Endometrial microvascular endothelial cells (primary cell): ENCODE results near the gene RPS6KL1. TPM values are rescaled to one million over a fixed set of nuclear protein-coding genes. Genes with fewer than 3 reads are reported as not detected.

ENCODE experiments used
- in situ Hi-C: cut with HindIII; loops from 2 replicates; pipeline ENCODE4 v1.10.0; 2017; ENCODE audit warnings: low sequenced_read_pairs, low pct_unique_long_range_greater_than_20kb; ENCODE audit errors: inconsistent ontology term
- total RNA-seq: library from RNA; depleted of rRNA; stranded (reverse); fragments of >200 nt; gene quantifications from one replicate; pipeline ENCODE4 v1.2.3, GENCODE V29; 2015; ENCODE audit errors: inconsistent ontology term

Gene RPS6KL1
- total RNA-seq, 1 donor from 2014 or later = 25.0 TPM

DNA sequence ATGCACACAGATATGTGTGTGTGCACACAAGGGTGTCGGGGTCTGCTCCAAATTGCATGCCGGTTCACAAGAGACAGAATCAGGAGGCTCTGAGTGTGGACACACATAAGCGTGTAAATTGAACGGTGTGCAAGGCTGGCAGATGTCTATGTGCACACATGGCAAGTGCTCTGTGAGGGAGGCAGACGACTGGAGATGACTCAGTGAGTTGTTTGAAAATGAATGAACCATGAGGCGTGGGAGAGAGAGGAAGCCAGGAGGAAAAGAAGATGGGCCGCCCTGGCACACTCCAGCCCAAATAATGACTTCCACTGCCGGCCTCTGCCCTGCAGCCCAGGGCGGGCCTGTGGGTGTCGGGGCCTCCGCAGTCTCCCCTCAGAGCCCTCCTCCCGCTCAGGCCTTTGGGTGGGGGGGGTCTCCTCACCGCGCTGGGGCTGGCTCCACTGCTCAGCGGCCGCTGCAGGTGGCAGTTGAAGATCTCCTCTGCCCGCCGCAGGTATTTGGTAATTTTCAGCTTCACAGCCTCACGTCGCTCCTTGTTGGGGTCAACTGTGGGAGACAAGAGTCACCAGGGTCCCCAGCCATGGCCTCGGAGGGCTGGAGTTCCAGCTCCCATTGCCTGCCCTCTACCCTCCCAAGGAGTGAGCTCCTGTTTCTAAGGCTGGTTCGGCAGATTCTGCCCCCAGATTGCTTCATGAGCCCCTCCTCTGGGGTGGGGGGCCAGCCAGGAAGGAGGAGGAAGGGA is 3.5 kb downstream of the RPS6KL1 start:
- in situ Hi-C loops = no loop called here

DNA sequence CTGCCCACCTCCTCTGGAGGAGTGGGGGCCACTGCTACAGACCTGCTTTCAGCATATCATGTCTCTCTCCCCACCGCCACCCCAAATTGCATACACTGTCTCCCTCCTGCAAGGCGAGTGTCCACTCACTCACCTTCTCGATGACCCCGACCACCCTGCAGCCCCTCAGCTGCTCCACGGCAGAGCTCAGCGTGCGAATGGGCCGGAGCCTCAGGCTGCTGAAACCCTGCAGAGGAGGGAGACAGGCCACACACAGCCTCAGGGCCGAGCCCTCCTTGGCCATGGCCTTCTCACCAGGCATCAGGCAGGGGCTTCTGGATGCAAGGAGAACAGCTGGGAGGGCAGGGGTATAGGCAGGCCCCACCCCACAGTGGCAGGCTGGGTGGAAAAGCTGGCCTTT is 4.7 kb downstream of the RPS6KL1 start:
- in situ Hi-C loops = no loop called here

DNA sequence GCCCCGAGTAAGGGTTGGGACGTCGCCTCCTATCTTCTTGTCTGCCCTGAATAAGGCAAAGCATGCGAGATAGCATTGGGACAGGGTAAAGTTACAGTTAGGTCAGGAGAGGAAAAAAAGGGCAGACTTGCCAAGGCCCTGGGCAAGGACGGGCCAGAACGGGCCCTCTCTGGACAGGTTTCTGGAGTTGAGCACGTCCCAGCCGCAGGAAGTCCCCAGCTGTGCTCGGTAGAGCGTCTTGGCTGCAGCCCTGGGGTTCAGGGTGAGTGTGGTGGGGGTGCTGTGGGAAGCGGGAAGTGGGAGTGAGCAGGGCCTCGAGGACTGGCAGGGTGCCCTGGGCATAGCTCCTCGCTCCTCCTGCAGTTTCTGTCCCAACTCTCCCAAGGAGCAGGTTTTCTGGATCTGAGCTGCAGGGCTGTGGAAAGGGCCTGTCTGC is 5.4 kb downstream of the RPS6KL1 start:
- in situ Hi-C loops = no loop called here

DNA sequence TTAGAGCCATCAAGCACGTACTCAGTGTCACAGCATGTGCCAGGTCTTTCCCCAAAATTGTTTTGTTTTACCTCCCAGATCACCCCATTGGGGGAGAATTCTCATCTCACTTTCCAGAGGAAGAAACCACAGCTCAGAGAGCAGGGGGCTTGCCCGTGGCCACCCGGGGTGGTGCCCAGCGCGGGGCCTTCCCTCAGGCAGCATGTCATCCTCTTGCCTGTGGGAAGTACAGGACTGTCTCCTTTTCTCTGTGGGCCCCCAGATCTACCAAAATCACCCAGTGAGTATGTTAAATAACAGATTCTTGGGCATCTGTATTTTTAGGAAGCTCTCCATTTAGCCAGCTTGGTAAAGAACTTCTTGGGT is 5.9 kb downstream of the RPS6KL1 start:
- in situ Hi-C loops = no loop called here

DNA sequence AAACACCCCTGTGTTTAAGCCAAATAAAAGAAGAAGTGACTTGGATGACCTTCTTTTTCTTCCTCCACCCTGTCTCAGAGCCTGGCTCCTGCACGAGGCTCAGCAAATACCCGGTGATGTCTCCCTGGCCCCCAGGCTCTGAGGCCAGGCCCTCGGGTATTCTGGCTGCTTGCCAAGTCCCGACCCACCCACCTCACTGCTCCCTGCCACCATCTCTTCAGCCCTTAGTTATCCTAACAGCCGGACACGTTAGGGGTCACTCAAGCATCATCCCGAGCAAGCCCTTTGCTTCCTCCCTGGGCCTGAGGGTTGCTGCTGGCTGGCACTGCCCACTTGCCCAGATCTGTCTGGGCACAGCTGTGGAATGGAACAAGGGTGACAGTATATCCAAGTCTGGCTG is 7.2 kb downstream of the RPS6KL1 start:
- in situ Hi-C loops = no loop called here

DNA sequence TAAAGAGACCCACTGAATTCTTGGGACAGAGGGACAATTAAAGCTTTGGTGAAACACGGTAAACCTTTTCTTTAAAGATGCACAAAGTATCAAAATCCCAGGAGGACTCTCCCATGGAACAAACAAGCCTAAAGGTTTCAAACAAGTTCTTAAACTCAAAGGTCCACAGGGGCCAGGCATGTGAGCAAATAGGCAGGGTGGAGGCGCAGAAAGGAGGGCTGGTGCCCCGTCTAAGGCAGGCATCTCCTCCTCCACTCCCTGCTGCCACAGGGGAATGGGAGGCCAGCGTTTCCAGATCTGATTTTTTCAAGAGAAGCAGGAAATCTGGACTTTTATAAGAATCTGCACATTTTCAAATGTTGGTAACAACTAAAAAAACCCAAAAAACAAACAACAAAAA is 7.6 kb downstream of the RPS6KL1 start:
- in situ Hi-C loops = no loop called here

DNA sequence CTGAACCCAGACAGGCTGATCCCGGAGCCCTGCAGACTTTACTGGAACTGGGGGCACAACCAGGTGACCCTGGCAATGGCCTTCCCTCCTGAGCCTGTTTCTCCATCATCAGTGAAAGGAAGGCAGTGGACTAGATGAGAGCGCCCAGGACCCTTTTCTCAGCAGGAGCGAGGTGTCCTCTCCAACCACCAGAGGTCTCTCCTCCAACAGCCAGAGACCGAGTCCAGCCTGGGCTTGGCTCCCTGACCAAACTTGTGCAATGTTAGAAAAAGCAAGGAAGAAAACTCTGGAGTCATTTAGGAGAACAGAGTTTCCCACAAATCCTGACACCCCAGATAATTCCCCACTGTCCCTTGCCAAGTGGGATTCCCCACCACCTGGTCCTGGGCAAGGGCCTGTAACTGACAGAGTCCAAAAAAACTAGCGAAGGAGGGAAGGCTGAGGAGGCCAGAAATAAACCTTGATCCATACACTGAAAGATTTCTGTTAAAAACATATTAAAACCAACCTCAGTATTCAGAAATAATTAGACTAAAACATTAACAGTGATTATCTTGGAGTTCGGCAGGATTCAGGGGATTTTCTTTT is 9.0 kb downstream of the RPS6KL1 start:
- in situ Hi-C loops = no loop called here

DNA sequence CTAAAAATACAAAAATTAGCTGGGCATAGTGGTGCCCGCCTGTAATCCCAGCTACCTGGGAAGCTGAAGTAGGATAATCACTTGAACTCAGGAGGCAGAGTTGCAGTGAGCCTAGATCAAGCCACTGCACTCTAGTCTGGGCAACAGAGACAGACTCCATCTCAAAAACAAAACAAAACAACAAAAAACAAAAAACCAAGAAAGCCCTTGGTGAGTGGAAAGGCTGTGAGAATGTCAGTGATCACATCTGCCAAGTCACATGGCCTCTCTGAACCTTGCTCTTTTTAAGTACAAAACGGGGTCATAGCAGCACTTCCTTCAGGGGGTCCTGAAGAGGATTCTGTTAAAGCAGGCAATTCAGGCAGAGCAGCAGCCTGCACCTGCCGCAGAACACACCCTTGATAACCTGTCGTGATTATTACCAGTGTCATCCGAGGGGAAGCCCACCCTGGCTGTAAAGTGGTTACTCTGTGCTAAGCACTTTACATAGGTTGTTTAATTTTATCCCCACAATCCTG is 9.6 kb downstream of the RPS6KL1 start:
- in situ Hi-C loops = no loop called here

DNA sequence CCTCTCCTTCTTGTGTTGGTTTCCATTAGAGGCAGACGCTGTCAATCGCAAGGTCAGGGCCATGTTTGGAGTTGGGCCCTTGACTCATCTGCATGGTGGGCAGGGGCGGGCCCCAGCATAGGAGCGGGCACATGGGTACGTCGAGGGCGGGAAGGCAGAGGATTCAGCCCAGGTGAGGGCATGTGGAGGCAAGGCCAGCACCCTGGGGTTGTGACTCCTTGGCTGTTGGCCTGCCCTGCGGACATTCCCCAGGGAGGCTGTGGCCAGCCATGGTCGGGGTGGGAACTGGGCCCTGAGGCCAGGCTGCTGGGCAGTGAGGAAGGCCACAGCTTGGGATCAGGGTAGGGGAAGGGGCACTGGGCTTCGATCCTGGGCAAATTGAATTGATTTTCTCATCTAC is 10.3 kb downstream of the RPS6KL1 start:
- in situ Hi-C loops = no loop called here

DNA sequence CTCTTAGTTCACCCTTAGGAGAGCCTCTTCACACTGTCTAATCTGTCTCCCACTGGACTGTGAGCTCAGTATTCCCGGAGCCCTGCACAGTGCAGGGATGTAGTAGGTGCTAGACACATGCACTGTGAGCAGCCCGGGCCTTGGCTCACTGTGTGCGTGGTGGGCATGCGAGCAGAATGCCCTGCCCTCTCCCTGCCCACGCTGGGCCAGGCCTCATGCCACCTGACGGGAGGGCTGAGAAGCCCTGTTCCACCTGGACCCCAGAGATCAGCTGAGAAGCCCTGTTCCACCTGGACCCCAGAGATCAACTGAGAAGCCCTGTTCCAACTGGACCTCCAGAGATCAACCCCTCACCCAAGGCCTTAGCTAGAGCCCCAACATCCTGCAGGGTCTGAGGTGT is 10.9 kb downstream of the RPS6KL1 start:
- in situ Hi-C loops = no loop called here

DNA sequence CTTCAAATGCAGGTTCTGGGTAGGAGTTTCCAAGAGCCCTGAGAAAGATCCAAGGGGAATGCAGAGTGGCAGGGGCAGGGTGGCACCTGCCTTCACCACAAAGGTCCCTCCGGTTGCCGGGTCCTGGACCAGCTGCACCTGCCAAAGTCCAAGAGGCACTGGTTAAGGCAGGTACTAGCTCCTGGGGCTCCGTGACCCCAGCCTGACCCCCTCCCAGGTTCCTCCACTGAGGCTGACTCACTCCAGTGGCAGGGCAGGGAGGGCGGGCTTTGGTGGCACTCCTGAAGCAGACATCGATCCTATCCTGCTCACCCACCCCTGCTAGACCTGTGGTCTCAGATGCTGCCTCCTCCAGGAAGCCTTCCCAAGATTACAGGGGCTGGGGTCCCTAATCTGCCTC is 11.4 kb downstream of the RPS6KL1 start:
- in situ Hi-C loops = no loop called here

DNA sequence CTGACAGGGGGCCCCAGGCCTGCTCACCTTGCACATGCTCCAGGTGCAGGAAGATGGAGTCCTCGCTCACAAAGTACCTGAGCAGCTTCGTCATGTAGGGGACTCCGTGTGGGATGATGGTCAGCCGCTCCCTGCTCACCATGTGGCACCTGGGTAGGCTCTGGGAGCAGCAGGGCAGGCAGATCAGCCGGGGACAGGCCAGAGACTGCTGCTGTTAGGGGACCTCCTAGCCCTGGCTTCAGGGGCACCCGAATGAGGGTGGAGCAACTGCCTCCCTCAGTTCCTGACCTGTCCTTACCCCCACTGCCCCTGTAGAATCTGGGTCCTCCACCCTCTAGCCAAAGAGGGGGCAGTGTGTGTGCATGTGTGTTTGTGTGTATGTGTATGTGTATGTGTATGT is 11.8 kb downstream of the RPS6KL1 start:
- in situ Hi-C loops = no loop called here

DNA sequence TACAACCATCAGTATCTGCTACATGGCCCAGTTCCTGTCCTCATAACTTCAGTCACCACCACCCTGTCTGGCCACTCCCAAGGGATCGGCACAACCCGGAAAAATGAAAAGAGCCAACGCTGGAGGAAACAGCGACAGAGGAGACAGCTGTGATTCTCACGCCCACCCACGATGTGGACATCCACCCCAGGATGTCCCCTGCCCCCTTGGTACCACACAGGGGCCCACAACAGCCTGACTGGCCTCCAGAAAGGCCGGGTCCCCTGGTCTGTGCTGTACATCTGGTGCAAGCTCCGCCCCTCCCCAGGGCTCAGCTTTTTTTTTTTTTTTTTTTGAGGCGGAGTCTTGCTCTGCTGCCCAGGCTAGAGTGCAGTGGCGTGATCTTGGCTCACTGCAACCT is 12.5 kb downstream of the RPS6KL1 start:
- in situ Hi-C loops = no loop called here

DNA sequence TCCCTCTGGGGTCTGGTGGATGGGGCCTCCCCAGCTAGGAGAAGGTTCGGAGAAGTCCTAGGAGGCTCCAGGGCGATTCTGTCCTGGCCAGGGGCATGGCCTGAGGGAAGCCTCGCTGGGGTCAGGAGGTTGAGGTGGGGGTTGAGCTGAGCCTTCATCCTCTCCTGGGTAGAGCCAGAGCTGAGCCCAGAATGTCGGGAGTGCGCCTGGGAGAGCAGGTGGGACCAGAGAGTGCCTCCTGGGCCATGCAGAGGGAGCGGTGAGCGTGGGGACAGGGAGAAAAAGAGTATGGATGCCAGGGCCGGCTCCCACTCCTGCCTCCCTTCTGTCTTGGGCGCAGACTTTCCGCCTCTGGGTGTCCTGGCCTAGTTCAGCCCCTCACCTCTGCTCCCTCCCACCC is 13.1 kb downstream of the RPS6KL1 start:
- in situ Hi-C loops = no loop called here

DNA sequence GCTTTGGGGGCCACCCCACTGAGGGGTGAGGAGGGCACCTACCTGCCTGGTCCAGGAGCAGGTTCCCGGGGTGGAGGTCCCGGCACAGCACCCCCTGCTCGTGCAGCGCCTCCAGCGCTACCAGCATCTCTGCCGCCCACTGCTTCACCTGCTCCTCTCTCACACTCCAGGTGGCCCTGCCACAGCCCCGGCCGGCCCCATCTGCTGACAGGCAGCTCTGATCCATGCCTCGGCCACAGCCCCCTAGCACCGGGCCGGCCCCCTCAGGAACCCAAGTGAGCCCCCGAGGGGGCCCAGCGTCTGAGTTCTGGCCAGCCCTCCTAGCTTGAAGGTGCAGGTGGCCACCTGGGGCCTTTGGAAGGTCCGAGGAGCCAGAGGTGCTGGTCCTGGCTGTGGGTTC is 13.6 kb downstream of the RPS6KL1 start:
- in situ Hi-C loops = no loop called here

DNA sequence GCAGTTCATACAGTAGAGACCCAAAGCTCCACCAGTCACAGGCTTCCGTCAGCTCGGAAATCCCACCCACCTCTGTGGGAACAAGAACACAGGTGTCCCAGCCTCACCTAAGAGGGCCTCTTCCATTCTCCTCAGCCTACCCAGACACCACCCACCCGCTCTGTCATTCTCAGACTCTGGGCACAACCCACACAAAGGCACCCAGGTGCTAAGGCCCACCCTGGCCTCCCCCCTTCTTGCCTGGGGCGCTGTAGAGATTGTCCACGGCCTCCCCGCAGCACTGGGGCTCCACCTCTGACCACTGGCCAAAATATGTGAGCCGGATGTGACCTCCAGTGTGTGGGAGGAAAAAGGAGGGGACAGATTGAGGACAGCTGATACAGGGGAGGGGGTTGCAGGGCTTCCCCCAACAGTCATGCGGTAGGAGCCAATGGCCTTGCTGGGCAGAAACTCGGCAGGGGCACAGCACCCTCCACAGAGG is 14.2 kb downstream of the RPS6KL1 start:
- in situ Hi-C loops = no loop called here

DNA sequence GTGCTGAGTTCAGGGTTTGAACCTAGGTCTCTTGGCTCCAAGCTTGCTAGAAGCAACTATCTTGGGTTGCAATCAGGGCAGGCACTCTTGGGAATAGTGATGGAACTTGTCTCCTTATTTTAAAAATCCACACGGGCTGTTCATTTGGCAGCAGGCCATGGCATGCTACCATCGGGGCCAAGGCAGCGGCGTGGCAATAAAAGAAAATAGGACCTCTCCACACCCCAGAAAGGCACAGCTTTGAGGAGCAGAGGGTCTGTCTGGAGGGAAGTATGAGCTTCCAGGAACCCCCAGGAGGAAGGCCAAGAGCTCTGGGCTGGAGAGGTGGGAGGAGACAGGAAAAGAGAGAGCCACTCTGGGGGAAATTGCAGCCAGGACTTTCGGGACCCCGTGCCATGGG is 15.3 kb downstream of the RPS6KL1 start:
- in situ Hi-C loops = no loop called here

DNA sequence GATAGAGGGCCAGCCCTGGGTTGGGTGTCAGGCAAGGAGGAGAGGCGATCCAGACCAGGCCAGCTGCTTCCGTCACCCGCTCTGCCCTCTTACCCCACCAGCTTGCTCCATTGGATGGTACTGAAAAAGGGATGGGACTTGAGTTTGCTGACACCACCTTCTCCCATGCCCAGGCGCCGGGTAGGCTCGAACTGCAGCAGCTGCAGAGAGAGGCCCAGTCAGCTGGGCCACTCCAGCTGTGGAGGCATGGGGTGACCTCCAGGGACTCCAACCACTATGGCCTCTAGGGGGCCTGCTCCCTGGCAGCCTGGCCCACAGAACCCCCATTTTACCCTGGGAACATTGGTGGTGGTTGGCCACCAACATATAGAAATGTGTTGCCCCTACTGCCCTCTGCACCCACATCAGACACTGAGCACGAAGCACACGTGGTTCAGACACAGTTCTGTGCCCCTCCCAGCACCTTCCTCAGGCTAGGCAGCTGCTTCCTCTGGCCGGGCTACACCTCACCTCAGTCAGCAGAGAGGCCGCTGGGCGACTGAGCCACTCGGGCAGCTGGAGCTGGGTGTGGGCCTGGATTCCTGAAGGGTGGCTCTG is 16.0 kb downstream of the RPS6KL1 start:
- in situ Hi-C loops = no loop called here

DNA sequence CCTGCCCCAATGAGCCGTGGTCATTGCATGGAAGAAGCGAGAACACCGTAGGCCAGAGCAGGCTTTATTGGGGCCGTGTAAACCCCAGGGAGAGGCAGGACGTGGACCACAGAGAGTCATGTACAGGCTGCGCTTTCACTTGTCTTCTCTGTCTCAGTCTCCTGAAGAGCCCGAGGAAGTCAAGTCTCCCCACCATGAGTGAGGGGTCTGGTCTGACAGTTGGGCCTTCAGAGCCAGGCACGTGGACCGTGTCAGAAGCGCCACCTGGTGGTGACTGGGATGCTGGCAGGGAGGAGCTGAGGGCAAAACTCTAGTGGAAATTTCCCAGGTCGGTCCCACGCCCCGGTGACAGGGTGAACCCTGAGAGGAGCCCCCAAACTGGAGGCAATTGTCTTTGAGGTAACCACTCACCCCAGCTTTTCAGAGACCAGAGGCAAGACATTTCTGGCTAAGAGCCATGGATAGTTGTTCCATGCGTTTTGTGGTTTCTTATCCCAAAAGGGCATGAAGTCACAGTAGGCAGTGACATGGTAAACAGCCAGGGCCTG is 17.4 kb downstream of the RPS6KL1 start:
- in situ Hi-C loops = no loop called here
